ENCODE results near the gene HLA-DQA1.

DNA sequence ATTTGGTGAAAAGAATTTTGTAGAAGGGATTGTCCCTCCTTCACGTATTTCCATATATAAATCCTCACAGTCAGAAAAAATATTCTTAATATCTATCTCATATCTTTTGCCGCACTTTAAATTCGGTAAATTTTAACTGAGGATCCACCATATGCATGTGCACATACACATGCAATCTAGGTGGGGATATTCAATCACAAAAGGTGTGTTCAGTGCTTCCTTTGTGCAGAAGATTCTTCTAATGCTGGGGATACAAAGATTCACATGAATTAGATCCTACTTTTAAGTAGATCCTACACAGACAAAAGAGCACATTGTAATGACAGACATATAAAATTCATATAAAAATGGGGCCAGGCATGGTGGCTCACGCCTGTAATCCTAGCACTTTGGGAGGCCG is 34.0 kb upstream of the HLA-DQA1 start:
- TF ChIP-seq GATA3 (IDR thresholded peaks at IDR 0.05; ENCODE audit: low read depth, low read length) (no peak), GATA2 (IDR thresholded peaks at IDR 0.05; ENCODE audit: low read depth, low read length) (no peak)
